ENCODE data around the gene FKBP7. TPM values are rescaled to one million over a fixed set of nuclear protein-coding genes. Genes with fewer than 3 reads are reported as not detected.
A peak's percentile ranks its signal among the peaks of the same experiment; 100 is the strongest.
"Not testable (repeated sequence)": the region's sequence is repeated elsewhere in the genome, so short reads cannot be mapped to it uniquely, and the experiment has no call there.

The FKBP7 gene
- total RNA-seq, 2 donors from 2014 or later: 2.4 to 3.5 TPM

DNA sequence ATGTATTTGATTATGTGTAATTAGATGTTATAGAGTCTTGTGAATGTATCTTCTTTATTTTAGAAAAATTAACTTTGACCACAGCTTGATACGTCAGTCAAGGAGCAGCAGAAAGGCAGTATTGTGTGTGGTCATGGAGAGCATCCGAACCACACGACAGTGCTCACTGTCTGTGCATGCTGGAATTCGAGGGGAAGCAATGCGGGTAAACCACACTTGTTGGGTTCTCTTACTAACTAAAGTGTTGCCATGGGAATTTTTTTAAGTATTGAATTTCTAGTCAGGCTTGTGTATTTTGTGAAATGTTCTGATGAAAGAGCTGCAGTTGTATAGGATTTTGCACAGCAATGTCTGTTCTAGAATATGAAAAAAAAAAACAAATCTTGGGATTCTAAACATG, 22.5 kb downstream of the FKBP7 start:
- no peak for ATAC-seq
- intact Hi-C loops (cut with DNase I, micrococcal nuclease): no loop called here

DNA sequence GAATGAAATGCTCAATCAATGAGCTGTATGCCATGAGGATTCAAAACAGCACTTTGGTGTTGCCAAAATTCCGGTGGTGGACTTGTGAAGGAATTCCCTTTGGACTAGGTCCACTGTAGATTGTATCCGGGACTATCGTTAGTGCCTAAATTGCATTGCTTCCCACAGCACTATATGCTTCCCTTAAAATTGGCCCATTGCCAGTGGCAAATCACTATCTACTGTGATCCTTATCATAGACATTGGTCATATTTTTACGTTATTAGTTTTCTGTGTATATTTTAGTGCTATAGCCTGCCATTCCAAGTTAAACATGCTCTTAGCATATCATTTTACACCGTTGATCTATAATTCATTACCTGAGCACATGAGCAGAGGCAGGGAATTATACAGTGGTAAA, 25.5 kb downstream of the FKBP7 start:
- ATAC-seq (no peak), DNase-seq (no peak)
- intact Hi-C loops (cut with DNase I, micrococcal nuclease): no loop called here

More for the DNA sequence above, 22.5 kb downstream of the FKBP7 start:
- no peak for DNase-seq

DNA sequence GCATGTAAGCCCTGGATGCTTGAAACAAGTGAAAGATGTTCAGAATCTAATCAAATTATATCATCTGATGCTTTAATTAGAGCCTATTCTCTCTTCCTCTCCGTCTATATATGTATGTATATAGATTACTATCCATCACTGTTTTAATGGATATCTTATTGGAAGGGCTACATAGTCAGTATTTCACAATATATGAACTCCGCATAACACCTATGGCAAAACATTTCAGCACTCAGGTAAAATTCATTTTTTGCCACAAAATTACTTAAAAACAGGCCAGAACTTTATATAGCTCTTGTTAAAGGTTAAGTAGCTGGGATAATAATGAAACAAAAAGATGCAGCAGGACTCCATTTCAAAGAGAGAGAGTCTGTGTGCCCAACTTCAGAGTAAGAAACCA, 26.1 kb downstream of the FKBP7 start:
- intact Hi-C loops (cut with DNase I, micrococcal nuclease): no loop called here

DNA sequence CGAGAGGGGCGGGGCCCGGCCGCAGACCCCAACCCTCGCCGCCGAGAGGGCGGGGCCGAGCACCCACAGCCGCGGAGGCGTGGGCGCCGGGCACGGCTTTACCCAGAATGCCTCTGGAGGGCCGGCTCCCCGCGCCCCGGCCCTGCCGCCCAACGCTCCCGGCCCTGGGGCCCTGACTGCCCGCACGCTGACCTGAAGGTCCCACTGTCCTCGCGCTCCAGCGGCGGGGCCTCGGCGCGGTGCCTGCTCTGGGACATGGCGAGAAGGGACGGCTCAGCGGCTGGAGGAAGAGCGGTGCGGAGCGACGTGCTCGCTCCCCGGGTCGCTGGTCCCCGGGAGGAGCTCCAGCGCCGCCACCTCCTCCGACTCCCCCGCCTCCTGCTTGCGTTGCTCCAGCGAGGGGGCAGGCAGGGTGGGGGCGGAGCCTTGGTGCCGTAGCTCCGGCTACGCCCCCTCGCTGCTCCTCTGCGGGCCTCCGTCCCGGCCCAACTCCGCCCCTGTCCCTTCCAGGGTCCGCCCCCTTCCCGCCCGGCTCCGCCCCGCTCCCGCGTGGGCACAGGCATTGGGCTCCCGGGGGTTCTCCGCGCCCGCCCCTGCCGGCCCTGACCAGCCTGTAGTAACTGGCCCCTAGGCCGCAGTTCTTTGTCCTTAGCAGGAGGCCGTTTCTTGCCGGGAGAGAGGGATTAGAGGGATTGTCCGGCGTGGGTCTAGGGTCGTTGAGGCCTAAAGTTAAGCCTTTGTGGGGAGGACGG, 27.4 kb downstream of the FKBP7 start, which contains the start of the genes PJVK and PRKRA:
PJVK (plus strand) TSS at position 605 of the 752 bp plus-strand sequence. CDS start 2,032 bp downstream, outside the sequence.
PRKRA (minus strand) TSS at position 402 of the 752 bp plus-strand sequence; CDS start at position 257, 145 bp downstream.
- ATAC-seq (peak; percentile 93), DNase-seq (peak; percentile 97 to 98)
- intact Hi-C loops (cut with DNase I, micrococcal nuclease): no loop called here

More for the DNA sequence above, 26.1 kb downstream of the FKBP7 start:
- DNase-seq (no peak), ATAC-seq (no peak)

DNA sequence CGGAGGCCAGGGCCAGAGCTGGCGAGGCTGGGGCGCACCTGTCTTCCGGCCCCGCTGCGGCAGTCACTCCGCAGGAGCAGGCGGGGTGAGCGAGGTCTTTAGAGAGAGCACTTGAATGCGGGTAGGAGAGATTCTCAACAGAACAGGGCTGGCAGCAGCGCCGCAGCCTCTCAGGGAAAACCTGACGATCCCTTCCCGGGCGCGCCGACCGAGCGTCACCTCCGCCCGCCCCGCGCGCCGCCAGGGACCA, 28.0 kb downstream of the FKBP7 start:
- DNase-seq (peak in 1 of 2 donors; percentile 86), ATAC-seq (no peak)
- intact Hi-C loops (cut with DNase I, micrococcal nuclease): no loop called here

DNA sequence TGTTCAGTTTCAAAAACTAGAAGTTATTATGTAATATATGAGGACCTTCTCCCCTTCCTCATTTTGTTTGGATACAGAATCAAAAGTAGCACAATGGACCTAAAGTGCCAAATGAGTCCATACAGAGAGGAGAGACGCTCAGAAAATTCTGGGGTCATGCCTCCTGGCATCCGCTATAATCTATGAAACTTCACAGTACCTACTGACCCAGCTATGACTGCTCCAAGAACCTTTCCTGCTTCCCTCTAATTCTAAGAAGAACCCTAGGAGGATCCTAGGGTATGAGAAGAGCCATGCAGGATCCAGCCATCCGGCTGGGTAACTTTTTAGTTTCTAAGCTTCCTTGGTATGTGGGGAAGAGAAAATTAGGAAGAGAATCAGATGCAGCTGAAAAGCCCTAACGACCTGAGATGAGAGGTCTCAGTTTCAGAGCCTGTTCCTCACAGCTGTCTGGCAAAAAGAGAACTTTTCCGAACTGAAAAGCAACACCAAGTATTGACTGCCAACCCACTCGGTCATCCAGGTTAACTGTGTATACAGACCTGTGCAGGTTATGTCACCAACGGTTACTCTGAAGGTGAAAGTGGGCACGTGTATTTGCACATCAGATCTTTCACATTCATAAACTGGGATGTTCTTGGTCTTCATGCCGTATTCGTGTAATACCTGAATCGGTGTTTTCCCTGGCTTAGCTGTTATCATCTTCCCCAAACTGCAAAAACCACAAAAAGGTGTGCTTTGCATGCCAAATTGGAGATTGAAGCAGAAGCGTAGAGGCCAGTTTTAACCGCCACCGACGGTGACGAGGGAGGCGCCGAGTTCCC, 28.5 kb downstream of the FKBP7 start:
- intact Hi-C loops (cut with DNase I, micrococcal nuclease): no loop called here
- ATAC-seq: peak; percentile 9
- peak in 1 of 2 donors; percentile 16 for DNase-seq

DNA sequence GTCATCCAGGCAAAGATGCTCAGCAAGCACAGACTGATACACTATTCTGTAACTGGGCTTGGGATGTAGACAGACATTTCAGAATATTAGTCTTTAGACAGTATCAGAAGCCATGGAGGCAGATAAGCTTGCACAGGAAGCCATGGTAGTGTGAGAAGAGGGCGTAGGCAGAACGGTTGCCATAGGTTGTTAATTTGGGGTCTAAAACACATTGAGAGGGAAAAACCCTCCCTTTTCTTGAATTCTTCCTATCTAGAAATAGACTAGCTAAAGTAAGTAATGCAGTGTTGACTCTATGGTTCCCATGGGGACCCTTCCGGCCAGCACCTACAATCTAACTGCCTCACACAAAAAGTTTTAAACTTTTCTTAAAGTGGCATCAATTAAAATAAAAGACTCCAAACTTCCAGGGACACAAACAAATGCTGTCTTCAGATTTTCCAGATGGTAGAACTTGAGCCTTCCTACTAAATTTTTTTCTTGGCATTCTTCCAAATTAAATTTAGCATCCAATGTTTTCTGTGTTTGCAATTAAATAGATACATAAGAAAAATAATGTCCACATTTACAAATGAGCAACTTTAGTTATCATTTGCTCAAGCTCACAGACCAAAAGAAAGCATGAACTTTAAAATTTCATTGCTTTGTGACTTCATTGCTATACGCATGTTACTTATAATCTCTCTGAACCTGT, 29.3 kb downstream of the FKBP7 start:
- no peak for DNase-seq
- no peak for ATAC-seq
- intact Hi-C loops (cut with DNase I, micrococcal nuclease): no loop called here

DNA sequence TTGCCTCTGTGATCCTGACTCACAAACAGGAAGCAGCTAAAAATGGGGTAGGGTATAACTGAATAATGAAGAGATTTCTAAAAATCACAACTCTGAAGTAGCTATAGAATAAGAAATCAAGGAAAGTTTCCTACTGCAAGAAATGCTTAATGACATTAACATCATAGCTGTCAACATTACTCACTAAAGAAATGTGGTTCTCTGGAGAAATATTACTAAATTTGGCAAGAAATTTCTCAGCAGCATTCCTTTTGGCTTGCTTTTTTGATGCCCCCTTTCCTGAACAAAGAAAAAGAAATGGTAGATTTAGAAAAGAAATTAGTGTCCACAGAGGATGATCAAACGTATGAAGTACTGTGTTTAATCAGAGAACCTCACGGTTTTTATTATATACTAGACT, 37.0 kb downstream of the FKBP7 start:
- DNase-seq (no peak), ATAC-seq (no peak)
- intact Hi-C loops (cut with DNase I, micrococcal nuclease): no loop called here

DNA sequence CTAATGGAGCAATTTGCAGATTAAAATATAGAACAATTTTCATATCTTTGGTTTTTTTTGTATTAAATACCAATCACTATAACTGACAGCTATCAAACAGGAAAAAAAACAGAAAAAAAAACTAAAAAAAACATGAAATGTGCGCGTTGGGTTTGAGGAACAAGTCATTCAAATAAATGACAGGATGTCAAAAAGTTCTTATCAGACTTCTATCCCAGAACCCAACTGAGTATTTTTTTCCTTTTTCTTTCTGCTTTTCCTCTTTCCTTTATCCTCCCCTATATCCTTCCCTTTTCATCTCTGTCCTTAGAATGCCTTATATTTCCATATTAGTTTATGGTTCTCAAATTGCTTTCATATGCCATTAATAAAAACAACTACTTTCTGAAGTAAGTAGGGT, 41.7 kb downstream of the FKBP7 start:
- no peak for DNase-seq
- no peak for ATAC-seq
- intact Hi-C loops (cut with DNase I, micrococcal nuclease): no loop called here

DNA sequence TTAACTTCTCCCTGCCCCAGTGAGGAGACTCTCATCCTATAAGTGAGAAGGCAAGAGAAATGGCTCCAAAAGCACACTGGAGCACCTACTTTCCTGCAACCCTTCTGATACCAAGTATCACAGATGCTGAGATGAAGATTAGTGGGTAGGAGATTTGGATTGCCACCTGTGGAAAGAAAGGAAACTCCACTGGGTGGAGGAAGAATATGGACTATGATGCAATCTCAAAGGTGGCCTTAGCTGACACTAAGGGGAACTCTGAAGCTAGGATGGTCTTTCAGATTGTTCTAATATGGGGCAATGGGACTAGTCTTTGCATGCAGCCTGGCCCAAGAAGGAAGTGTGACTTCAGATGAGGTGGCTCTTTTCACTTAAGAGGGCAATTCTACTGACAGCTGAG, 49.1 kb downstream of the FKBP7 start:
- ATAC-seq (no peak), DNase-seq (no peak)
- intact Hi-C loops (cut with DNase I, micrococcal nuclease): no loop called here

DNA sequence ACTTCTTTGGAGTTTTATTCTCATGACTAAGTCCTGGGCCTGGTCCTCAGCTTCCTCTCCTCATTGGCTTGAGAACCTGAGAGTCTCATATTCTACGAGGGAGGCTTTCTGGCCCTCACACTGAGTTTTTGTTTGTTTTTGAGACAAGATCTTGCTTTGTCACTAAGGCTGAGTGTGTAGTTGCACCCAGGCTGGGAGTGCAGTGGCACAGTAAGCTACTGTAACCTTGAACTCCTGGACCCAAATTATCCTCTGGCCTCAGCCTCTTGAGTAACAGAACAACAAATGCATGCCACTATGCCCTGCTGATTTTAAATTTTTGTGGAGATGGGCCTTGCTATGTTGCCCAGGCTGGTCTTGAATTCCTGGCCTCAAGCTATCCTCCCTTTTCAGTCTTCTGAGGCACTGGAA, 50.0 kb downstream of the FKBP7 start:
- no peak for ATAC-seq
- no peak for DNase-seq
- intact Hi-C loops (cut with DNase I, micrococcal nuclease): no loop called here

DNA sequence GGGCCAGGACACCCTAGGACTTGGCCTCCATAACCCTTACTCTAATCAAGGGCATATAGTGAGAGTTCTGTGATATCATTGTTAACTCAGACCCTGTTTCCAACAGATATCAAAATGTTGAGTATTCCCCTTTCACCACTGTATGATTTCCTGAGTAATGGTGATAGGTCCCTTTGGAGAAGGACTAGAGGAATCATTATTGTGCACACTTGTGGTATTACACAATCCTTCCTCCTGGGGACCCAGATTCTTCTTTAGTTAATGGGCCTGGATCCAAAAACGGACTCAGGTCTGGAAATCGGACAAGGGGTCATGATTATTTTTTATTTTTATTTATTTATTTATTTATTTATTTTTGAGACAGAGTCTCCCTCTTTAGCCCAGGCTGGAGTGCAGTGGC, 50.9 kb downstream of the FKBP7 start:
- intact Hi-C loops (cut with DNase I, micrococcal nuclease): no loop called here
- ATAC-seq (no peak), DNase-seq (no peak)

DNA sequence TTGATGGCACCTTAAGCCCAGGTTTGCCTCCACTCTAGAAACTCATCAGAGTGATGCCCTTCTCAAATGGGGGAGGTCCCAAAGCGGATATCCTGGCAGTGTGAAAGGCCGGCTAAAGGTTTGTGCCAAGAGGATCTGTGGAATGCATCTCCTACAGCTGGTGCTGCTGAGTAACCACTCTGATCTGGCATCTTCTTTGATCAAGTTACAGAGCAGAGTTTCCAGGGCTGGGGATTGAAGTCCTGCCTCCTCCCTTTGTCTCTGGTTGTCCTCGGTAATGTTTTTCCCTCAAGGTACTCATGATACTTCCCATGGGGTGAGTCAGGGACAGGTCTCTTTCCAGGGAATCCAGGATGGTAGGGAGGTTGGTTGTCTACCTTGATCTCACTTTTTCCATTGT, 52.0 kb downstream of the FKBP7 start:
- ATAC-seq: no peak
- DNase-seq: no peak
- intact Hi-C loops (cut with DNase I, micrococcal nuclease): no loop called here

DNA sequence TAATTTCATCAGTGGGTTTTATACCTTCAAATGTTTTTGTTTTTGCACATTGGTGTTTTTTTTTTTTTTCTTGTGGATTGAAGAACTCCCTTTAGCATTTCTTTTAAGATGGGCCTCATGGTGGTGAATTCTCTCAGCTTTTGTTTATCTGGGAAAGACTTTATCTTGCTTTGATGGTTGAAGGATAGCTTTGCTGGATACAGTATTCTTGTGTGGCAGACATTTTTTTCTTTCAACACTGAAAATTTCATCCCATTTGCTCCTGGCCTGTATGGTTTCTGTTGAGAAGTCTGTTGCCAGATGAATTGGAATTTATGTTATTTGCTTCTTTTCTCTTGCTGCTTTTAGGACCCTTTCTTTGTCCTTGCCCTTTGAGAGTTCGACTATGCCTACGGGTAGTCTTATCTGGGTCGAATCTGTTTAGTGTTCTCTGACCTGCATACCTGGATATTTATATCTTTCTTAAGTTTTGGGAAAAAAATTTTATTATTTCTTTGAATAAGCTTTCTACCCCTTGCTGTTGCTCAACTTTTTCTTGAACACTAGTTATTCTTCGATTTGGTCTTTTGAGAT, 53.1 kb downstream of the FKBP7 start:
- intact Hi-C loops (cut with DNase I, micrococcal nuclease): no loop called here
- ATAC-seq: no peak
- no peak for DNase-seq

DNA sequence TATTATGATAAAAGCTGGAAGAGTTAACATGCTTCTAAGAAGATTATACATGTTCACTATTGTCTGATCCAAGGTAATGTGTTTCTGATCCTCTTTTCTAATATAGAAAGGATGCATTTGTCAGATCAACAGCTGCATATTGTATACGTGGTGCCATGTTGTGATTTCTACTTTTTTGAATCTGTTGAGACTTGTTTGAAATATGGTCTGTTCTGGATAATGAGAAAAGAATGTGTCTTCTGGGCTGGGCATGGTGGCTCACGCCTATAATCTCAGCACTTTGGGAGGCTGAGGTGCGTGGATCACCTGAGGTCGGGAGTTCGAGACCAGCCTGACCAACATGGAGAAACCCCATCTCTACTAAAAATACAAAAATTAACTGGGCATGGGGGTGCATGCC, 54.7 kb downstream of the FKBP7 start:
- ATAC-seq; DNase-seq; intact Hi-C loops (cut with DNase I, micrococcal nuclease): not testable (repeated sequence)

DNA sequence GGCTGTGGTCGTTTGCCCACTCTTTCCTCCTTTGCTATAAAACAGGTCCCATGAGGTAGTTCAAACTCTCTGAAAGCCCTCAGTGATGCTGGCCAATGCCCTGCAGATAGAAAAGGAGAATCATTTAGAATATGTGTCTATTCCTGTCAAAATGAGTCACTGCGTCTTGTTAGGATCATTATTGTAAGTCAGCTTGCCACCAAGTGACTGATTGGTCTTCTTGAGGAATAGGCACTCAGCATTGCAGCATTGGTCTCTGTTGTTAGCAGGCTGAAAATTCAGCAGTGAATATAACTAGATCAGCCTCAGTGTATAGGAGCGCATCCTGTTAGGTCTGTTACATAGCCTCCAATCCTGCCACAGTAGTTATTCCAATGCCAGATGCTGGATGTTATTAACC, 56.3 kb downstream of the FKBP7 start:
- no peak for DNase-seq
- no peak for ATAC-seq
- intact Hi-C loops (cut with DNase I, micrococcal nuclease): no loop called here

DNA sequence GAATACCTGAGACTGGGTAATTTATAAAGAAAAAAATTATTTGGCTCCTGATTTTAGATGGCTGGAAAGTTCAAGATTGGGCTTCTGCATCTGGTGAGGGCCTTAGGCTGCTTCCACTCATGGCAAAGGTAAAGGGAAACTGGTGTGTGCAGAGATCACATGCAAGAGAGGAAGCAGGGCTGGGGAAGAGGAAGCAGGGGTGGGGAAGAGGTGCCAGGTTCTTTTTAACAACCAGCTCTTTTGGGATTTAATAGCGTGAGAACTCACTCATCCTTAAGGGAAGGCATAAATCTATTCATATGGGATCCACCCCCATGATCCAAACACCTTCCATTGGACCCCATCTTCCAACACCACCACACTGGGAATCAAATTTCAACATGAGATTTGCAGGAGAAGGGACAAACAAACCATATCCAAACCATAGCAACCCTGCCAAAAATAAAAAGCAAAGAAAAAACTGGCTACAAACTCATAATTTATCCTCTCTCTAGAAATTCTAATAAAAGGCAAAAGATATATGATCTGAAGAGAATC, 57.9 kb downstream of the FKBP7 start:
- DNase-seq (no peak), ATAC-seq (no peak)
- intact Hi-C loops (cut with DNase I, micrococcal nuclease): no loop called here

DNA sequence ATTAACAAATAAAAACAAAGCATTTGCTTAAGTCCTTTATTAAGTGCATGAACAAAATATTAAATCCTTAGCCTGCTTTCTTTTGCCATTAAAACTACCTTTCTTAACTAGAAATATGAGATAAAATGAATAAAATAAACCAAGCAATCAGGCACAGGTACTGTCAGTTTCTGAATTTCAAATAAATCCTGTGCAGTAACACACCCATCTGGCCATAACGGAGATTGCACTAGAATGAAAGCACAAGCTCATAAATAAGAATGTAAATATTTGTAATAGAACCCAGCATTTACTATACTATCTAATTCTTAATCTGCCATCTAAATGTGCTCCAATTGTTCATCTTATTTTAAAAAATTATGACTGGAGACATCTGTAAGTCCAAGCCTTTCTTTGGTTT, 59.3 kb downstream of the FKBP7 start:
- intact Hi-C loops (cut with DNase I, micrococcal nuclease): no loop called here
- ATAC-seq (peak; percentile 39), DNase-seq (no peak)

DNA sequence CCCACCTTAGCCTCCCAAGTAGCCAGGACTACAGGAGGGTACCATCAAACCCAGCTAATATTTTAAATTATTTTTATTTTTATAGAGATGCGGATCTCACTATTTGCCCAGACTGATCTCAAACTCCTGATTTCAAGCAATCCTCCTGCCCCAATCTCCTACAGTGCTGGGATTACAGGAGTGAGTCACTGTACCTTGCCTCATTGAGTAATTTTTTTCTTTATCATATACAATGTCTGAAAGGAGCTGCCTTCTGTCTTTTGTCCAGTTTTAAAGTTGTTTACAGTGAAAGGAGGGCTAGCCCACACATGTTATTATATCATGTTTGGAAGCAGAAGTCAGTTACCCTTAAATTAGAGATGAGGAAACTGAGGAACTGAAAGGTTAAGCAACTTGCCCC, 60.0 kb downstream of the FKBP7 start:
- intact Hi-C loops (cut with DNase I, micrococcal nuclease): no loop called here
- DNase-seq: no peak
- no peak for ATAC-seq

All from left colon (tissue), 2 donors.